ENCODE results near the gene HADHA.

HADHA gene

GRCh38 chr2:26190369-26190768, 54.1 kb downstream of the HADHA start:
- DNase-seq, result no peak

- no peak for DNase-seq
These were observed 54.7 kb downstream of the HADHA start for GRCh38 chr2:26189751-26190150.

GRCh38 chr2:26189123-26189522, 55.3 kb downstream of the HADHA start:
- no peak for DNase-seq

GRCh38 chr2:26187537-26188104, 56.8 kb downstream of the HADHA start:
- DNase-seq, result no peak

- DNase-seq, result no peak
These were observed 57.3 kb downstream of the HADHA start for GRCh38 chr2:26187114-26187513.

- no peak for DNase-seq
These were observed 58.3 kb downstream of the HADHA start for GRCh38 chr2:26185954-26186770.

- DNase-seq, result no peak
These were observed 59.0 kb downstream of the HADHA start for GRCh38 chr2:26185304-26185928.

GRCh38 chr2:26184555-26185303, 59.7 kb downstream of the HADHA start:
- no peak for DNase-seq

- DNase-seq, result no peak
These were observed 60.3 kb downstream of the HADHA start for GRCh38 chr2:26184121-26184520.

GRCh38 chr2:26182887-26183630, 61.4 kb downstream of the HADHA start:
- DNase-seq, result no peak

GRCh38 chr2:26182441-26182840, 62.0 kb downstream of the HADHA start:
- no peak for DNase-seq

- no peak for DNase-seq
These were observed 65.0 kb downstream of the HADHA start for GRCh38 chr2:26179446-26179913.

GRCh38 chr2:26178746-26179436, 65.5 kb downstream of the HADHA start:
- DNase-seq, result no peak

GRCh38 chr2:26178246-26178645, 66.2 kb downstream of the HADHA start:
- DNase-seq, result no peak

- DNase-seq, result no peak
These were observed 67.3 kb downstream of the HADHA start for GRCh38 chr2:26177122-26177521.

GRCh38 chr2:26176279-26176615, 68.2 kb downstream of the HADHA start:
- no peak for DNase-seq

GRCh38 chr2:26175466-26176278, 68.8 kb downstream of the HADHA start:
- DNase-seq, result no peak

- DNase-seq, result no peak
These were observed 69.6 kb downstream of the HADHA start for GRCh38 chr2:26174691-26175465.

- no peak for DNase-seq
These were observed 70.5 kb downstream of the HADHA start for GRCh38 chr2:26173776-26174482.

Data from DMS 273 treated with DMSO at 0.1 percent for 48 hours (cell line).